ENCODE measurements around the gene KCNJ12.
A peak's percentile ranks its signal among the peaks of the same experiment; 100 is the strongest.

Gene KCNJ12

DNA sequence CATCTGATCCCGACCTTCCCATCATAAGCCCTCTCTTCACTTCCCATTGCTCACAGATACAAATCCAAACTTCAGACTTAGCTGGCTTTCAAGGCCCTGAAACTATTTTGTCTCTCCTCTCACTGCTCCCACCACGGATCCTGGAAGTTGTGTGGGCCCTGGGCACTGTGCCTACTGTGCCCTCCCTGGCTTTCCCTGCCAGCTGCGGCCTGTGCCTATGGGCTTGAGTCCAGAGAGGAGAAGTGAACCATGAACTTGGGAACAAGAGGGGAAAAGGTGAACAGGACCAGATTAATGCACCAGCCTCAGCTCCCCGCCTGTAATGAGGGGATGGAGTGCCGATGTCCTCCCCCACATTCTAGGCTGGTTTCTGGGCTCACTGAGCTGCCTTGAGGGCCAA lies 18.9 kb upstream of the KCNJ12 start:
- ChIA-PET CTCF (no interaction called here), POLR2A (no interaction called here)
- no peak for DNase-seq (ENCODE audit: extremely low spot score)
- TF ChIP-seq LEF1 (IDR thresholded peaks at IDR 0.05; ENCODE audit: borderline replicate concordance), result no peak
- TF ChIP-seq CTBP1 (IDR thresholded peaks at IDR 0.05; ENCODE audit: borderline replicate concordance), result no peak
- TF ChIP-seq SUZ12 (IDR thresholded peaks at IDR 0.05), result no peak
- no peak for TF ChIP-seq FOXK2 (IDR thresholded peaks at IDR 0.05)
- no peak for TF ChIP-seq ZNF384 (IDR thresholded peaks at IDR 0.05)
- TF ChIP-seq L3MBTL2 (conservative IDR thresholded peaks at IDR 0.05), result no peak
- TF ChIP-seq ELF4 (IDR thresholded peaks at IDR 0.05), result no peak

DNA sequence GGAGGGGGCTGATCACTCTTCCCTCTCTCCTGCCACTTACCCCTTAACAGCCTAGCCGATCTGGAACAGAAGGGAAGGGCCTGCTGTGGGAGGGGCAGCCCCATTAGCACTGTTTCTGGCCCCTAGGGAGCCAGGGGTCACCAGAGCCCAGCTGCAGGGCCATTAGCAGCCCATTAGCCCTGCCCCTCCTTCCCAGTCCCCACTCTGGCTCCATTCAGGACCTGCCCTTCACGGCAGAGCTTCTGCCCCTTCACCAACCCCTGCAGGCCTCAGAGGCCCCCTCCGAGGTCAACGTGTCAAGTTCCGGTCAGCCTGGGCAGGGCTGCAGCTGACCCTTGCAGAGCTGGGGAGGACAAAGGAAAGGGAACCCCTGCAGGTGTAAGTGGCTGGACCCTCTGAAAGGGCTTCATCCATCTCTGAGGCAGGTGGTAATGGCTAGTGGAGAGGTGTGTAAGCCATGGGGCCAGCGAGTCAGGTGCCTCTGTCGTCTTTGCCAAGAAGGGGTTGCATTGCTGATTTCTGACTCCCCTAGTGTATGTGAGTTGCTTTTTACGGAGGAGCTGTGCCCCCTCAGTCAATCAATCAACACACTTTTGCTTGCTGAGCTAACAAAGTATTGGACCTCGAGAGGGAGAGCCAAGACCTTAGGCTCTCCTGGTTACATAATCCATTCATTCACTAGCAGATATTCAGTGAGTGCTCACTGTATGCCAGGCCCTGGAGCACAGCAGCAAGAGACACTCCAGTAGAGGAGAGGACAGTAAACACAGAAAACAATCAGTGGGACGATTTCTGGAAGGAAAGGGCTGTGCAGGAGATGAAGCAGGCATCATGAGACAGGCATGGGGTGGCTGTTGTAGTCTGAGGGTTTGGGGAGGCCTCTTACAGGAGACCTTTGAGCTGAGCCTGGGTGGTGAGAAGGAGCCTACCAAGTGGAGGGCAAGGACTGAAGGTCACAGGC lies 18.2 kb upstream of the KCNJ12 start:
- CTCF ChIA-PET, result interaction anchor here (0.6 kb wide), 1 partner anchor 1134 kb away, joined by 5 read pairs; no protein-coding TSS in a partner anchor
- DNase-seq (ENCODE audit: extremely low spot score), result no peak
- TF ChIP-seq FOXK2 (IDR thresholded peaks at IDR 0.05), result no peak
- no peak for TF ChIP-seq LEF1 (IDR thresholded peaks at IDR 0.05; ENCODE audit: borderline replicate concordance)
- no peak for TF ChIP-seq BHLHE40 (IDR thresholded peaks at IDR 0.05; ENCODE audit: borderline replicate concordance)
- no peak for TF ChIP-seq SUZ12 (IDR thresholded peaks at IDR 0.05)
- no peak for TF ChIP-seq NFRKB (IDR thresholded peaks at IDR 0.05)
- TF ChIP-seq SP1 (IDR thresholded peaks at IDR 0.05), result no peak
- TF ChIP-seq FOXA1 (IDR thresholded peaks at IDR 0.05), result no peak
- TF ChIP-seq FOXM1 (IDR thresholded peaks at IDR 0.05; ENCODE audit: borderline replicate concordance), result no peak
- no peak for TF ChIP-seq HDGF (IDR thresholded peaks at IDR 0.05; ENCODE audit: borderline replicate concordance)
- TF ChIP-seq ARNT (IDR thresholded peaks at IDR 0.05), result no peak
- no peak for TF ChIP-seq TARDBP (IDR thresholded peaks at IDR 0.05)
- TF ChIP-seq CTBP1 (IDR thresholded peaks at IDR 0.05; ENCODE audit: borderline replicate concordance), result no peak
- TF ChIP-seq L3MBTL2 (conservative IDR thresholded peaks at IDR 0.05), result no peak
- POLR2A ChIA-PET, result interaction anchor here (1.1 kb wide), 1 partner anchor 13 kb away, joined by 4 read pairs; no protein-coding TSS in a partner anchor

DNA sequence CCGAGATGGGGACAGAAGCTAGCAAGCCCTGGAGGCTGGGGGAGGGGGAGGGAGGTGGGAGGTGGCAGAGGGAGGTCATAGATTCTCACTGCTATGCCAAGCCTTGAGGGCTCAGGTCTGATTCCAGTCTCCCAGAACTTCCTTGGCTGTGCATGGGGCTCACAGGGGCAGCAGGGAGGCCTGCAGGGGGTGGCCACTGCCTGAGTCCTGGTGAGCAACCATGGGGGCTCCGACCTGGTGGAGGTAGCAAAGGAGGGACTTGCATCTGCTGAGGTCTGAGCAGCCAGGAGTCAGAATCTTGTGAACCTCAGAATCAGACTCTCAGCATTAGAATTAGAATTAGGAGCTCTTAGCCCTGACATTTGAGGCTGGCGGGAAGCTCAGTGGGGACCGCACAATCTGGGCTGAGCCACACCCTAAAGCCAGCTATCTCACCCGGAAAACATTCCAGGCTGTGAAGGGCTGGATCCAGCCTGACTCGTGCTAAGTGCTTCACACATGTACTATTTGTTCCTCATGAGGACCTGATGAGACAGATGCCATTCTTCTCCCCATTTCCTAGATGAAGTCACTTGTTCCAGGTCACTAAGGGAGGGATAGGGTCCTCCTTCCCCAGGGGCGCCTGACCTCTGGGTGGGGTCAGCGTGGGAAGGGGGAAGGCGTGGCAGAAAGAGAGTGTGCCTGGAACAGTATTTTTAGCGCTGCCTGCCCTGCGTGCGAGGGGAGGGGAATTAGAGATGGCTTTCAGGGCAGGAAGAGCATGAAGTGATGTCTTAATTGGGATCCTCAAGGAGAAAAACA lies 17.3 kb upstream of the KCNJ12 start:
- CTCF ChIA-PET, result no interaction called here

DNA sequence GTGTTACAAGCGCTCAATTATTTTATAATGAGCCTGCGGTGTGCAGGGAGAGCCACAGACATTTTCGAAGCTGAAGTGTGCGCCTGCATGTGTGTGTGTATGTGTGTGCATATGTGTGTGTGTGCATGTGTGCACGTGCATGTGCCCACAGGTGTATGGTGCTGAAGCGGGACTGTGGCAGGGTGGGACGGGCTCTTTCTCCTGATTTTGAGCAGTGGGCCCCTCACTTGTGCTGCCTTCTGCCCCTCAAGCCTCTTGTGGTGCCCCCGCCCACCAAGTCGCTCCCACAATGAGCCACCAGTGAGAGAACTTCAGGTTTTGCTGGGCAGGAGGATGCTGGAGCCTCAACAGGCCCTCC lies 16.7 kb upstream of the KCNJ12 start:
- TF ChIP-seq NFRKB (IDR thresholded peaks at IDR 0.05) (no peak), FOXA1 (IDR thresholded peaks at IDR 0.05) (no peak), TARDBP (IDR thresholded peaks at IDR 0.05) (no peak), HDGF (IDR thresholded peaks at IDR 0.05; ENCODE audit: borderline replicate concordance) (no peak), L3MBTL2 (conservative IDR thresholded peaks at IDR 0.05) (no peak), FOXK2 (IDR thresholded peaks at IDR 0.05) (no peak), LEF1 (IDR thresholded peaks at IDR 0.05; ENCODE audit: borderline replicate concordance) (no peak), SP1 (IDR thresholded peaks at IDR 0.05) (no peak), CTBP1 (IDR thresholded peaks at IDR 0.05; ENCODE audit: borderline replicate concordance) (no peak), BHLHE40 (IDR thresholded peaks at IDR 0.05; ENCODE audit: borderline replicate concordance) (no peak), ZNF384 (IDR thresholded peaks at IDR 0.05) (no peak), ARNT (IDR thresholded peaks at IDR 0.05) (no peak), ELF4 (IDR thresholded peaks at IDR 0.05) (no peak), SUZ12 (IDR thresholded peaks at IDR 0.05) (no peak), FOXM1 (IDR thresholded peaks at IDR 0.05; ENCODE audit: borderline replicate concordance) (no peak)
- TF ChIP-seq, protein P1, sequence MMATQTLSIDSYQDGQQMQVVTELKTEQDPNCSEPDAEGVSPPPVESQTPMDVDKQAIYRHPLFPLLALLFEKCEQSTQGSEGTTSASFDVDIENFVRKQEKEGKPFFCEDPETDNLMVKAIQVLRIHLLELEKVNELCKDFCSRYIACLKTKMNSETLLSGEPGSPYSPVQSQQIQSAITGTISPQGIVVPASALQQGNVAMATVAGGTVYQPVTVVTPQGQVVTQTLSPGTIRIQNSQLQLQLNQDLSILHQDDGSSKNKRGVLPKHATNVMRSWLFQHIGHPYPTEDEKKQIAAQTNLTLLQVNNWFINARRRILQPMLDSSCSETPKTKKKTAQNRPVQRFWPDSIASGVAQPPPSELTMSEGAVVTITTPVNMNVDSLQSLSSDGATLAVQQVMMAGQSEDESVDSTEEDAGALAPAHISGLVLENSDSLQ (IDR thresholded peaks at IDR 0.05), result no peak
- DNase-seq (ENCODE audit: extremely low spot score), result no peak
- ChIA-PET CTCF (interaction anchor here (0.6 kb wide), 1 partner anchor 154 kb away, joined by 3 read pairs; no protein-coding TSS in a partner anchor), POLR2A (interaction anchor here (1.0 to 2.3 kb wide), 3 partner anchors 8 to 16 kb away, joined by 3 to 5 read pairs (median 4); partner anchors contain the start of gene KCNJ12)

More for the DNA sequence above, 17.3 kb upstream of the KCNJ12 start:
- TF ChIP-seq, protein P1 (IDR thresholded peaks at IDR 0.05), result no peak
- DNase-seq (ENCODE audit: extremely low spot score), result no peak
- POLR2A ChIA-PET, result interaction anchor here (1.0 to 2.3 kb wide), 3 partner anchors 7 to 17 kb away, joined by 3 to 5 read pairs (median 4); partner anchors contain the start of gene KCNJ12

DNA sequence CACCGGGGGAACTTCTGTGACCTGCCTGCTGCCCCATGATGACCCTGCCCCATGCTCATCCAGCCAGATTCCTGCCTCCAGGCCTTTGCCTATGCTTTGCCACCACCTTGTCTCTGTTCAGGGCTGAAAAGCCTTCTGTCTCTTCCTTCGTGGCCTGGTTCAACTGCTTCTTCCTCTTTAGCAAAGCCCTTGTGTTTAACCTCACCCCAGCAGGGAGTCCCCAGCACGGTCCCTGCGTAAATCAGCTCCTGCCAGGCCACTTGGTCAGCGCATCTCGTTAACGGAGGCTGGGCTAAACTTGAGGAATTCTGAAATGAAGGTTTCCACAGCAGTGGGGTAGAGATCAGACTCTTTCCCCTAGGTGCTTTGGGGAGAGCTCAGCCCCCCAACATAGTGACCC lies 16.1 kb upstream of the KCNJ12 start:
- POLR2A ChIA-PET, result interaction anchor here (0.8 to 2.3 kb wide), 3 partner anchors 9 to 15 kb away, joined by 3 to 5 read pairs (median 3); partner anchors contain the start of gene KCNJ12
- CTCF ChIA-PET, result interaction anchor here (0.6 kb wide), 1 partner anchor 153 kb away, joined by 3 read pairs; no protein-coding TSS in a partner anchor
- no peak for DNase-seq (ENCODE audit: extremely low spot score)
- TF ChIP-seq FOXA1 (IDR thresholded peaks at IDR 0.05) (no peak), ARNT (IDR thresholded peaks at IDR 0.05) (no peak)
- TF ChIP-seq, protein P1 (IDR thresholded peaks at IDR 0.05), result peak; percentile 91

All from HEK293T (cell line).